Lung (tissue), 12 donors: Measurements from ENCODE around the gene DHRS12. TPM values are rescaled to one million over a fixed set of nuclear protein-coding genes. Genes with fewer than 3 reads are reported as not detected.
A peak's percentile ranks its signal among the peaks of the same experiment; 100 is the strongest.
"Not testable (repeated sequence)": the region's sequence is repeated elsewhere in the genome, so short reads cannot be mapped to it uniquely, and the experiment has no call there.

Source experiments
- ATAC-seq: fragments of 200-7000 bp; cut with Tn5 transposase; one replicate; pipeline ENCODE4 v1.9.1; 2020; ENCODE audit warnings: moderate number of reproducible peaks; ENCODE audit not compliant: insufficient read depth, low FRiP score
- DNase-seq, 3 donors: peaks; one replicate each; pipeline ENCODE4 v3.0.0-alpha.2; 2013 to 2017
- H3K27ac ChIP-seq, 2 donors: one replicate each; pipeline ENCODE4 v1.5.1; 2013; ENCODE audit warnings: mild to moderate bottlenecking in 2 of 2, moderate library complexity in 2 of 2, control low read depth in 1 of 2, inconsistent platforms in 1 of 2, low read depth in 1 of 2, low read length in 1 of 2
- H3K27me3 ChIP-seq, 3 donors: one replicate each; pipeline ENCODE4 v1.5.1; 2013; ENCODE audit warnings: low read length in 2 of 3; ENCODE audit not compliant: control insufficient read depth in 3 of 3, insufficient read depth in 3 of 3
- H3K36me3 ChIP-seq, 4 donors: one replicate each; pipeline ENCODE4 v1.5.1; 2013; ENCODE audit warnings: low read length in 4 of 4, mild to moderate bottlenecking in 1 of 4, moderate library complexity in 1 of 4; ENCODE audit not compliant: control insufficient read depth in 4 of 4, insufficient read depth in 4 of 4
- H3K4me1 ChIP-seq, 5 donors: one replicate each; pipeline ENCODE4 v1.5.1; 2013; ENCODE audit warnings: low read length in 5 of 5, mild to moderate bottlenecking in 2 of 5, moderate library complexity in 1 of 5; ENCODE audit not compliant: control insufficient read depth in 5 of 5, insufficient read depth in 5 of 5
- H3K4me3 ChIP-seq: one replicate; pipeline ENCODE4 v1.5.1; 2013; ENCODE audit warnings: mild to moderate bottlenecking, control low read depth, moderate library complexity
- H3K9ac ChIP-seq, 2 donors: one replicate each; pipeline ENCODE4 v1.5.1; 2013; ENCODE audit warnings: low read length in 2 of 2, control low read depth in 1 of 2; ENCODE audit not compliant: insufficient read depth in 1 of 2
- H3K9me3 ChIP-seq, 4 donors: one replicate each; pipeline ENCODE4 v1.5.1; 2013; ENCODE audit warnings: low read length in 3 of 4, mild to moderate bottlenecking in 1 of 4, moderate library complexity in 1 of 4; ENCODE audit not compliant: control insufficient read depth in 4 of 4, insufficient read depth in 3 of 4
- CTCF ChIP-seq: IDR thresholded peaks from 2 replicates; pipeline ENCODE4 v1.5.1; 2012; ENCODE audit warnings: mild to moderate bottlenecking; ENCODE audit errors: control extremely low read depth, extremely low read depth
- WGBS, 2 donors: extraction: QIAGEN DNeasy Blood & Tissue Kit; methylation state at CpG; one replicate each; pipeline ENCODE4 v1.1.7; 2013; 5-methylcytosine and 5-hydroxymethylcytosine counted together
- polyA plus RNA-seq, 2 donors: library from polyadenylated mRNA; stranded (reverse); fragments of 200-250 nt; gene quantifications; one replicate each; pipeline ENCODE4 v1.2.1, GENCODE V29; 2013
- total RNA-seq, 2 donors: library from RNA; depleted of rRNA in 1 of 2; stranded (reverse); fragments of >200 nt in 1 of 2; gene quantifications; one replicate each; pipeline ENCODE4 v1.2.1, GENCODE V29; 2014 to 2021
- donor health status: control.
- donor health status: control.
- donor health status: Bipolar disorder and iron deficiency.
- donor health status: healthy.
- donor health status: DM: yes; HTN: yes; CAD: no.

DHRS12 gene
- total and polyA plus RNA-seq, 4 donors = 8.5 to 17.9 (median 12.0) TPM

DNA sequence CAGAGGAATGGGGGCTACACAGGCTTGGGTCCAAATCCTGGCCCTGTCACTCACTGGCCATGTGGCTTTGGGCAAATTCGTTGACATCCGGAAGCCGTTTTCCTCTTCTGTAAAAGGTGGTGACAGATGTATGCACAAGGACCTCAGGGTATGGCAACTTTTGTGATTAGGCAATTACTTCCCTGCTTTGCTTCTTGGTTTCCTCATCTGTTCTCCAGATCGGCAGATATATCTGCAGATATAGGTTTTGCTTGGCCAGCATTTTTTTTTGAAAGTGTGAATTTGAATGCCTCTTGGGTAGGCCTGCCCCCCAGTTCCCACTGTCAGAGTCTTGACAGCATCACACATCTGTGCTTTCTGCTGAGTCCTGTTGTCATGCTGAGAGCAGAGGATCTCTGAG is 23.3 kb upstream of the DHRS12 start:
- Histone ChIP-seq H3K9ac (no peak overlapping the region), H3K27ac (no peak overlapping the region), H3K9me3 (no peaks in the 10 kb centered on the region), H3K27me3 (no peaks in the 10 kb centered on the region), H3K36me3 (no peaks in the 10 kb centered on the region), H3K4me1 (peaks cover 0 to 23% (median 6%) of the 10 kb centered on the region in 5 donors), H3K4me3 (no peak overlapping the region)
- WGBS, 2 donors = 17 to 66% methylated on average over 4 of the region's 4 CpGs
- TF ChIP-seq CTCF = no peak
- no peak for DNase-seq
- ATAC-seq = no peak

DNA sequence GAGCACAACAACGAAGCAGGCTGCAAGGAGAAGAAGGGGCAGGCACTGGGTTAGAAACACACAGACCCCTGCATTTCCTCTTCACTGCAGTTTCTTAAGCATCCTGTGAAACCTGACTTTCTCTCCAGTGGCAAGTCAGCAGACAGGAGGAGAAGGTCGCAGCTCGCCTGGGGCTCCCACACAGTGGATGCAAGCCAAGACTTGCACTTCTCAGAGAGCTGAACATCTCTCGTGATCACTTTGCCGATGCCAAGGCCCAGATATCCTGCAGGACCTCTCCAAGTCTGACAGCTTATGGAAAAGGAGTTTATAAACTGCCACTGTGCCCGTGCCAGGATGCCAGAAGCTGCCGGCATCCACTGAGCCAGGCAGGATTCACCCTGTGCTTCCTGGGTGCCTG is 22.6 kb upstream of the DHRS12 start:
- no peak overlapping the region for H3K4me3 ChIP-seq
- H3K27ac ChIP-seq = peak overlapping the region in 1 of 2 donors; percentile 33
- peak; percentile 50 to 76 (median 57) for DNase-seq
- H3K9me3 ChIP-seq = no peaks in the 10 kb centered on the region
- peaks cover 0 to 23% (median 6%) of the 10 kb centered on the region in 5 donors for H3K4me1 ChIP-seq
- no peak for ATAC-seq
- H3K27me3 ChIP-seq = no peaks in the 10 kb centered on the region
- WGBS, 2 donors = 27 to 48% methylated on average over 7 of the region's 7 CpGs
- no peak for TF ChIP-seq CTCF
- H3K36me3 ChIP-seq = no peaks in the 10 kb centered on the region
- H3K9ac ChIP-seq = no peak overlapping the region

DNA sequence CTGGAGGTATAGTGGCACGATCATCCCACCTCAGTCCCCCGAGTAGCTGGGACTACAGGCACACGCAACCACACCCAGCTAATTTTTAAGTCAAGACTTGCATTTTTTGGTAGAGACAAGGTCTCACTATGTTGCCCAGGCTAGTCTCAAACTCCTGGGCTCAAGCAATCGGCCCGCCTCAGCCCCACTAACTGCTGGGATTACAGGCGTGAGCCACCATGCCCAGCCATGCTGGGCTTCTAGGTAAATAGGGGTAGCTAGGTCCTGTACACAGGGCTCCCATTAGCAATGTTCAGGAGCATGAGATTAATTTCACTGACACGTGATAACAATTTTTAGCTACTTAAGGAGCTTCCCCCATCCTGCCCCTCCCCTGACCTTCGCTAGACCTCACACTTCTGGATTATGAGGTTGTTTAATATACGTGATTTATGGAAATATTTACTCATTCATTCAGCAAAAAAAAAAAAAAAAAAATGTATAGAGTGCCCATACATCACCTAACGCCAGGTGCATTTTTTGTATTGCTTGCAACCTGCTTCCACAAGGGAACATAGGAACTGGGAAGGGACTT is 21.8 kb upstream of the DHRS12 start:
- 64 to 80% methylated on average over 10 of the region's 10 CpGs for WGBS, 2 donors
- Histone ChIP-seq H3K9ac (no peak overlapping the region), H3K4me3 (no peak overlapping the region), H3K4me1 (peaks cover 0 to 23% (median 6%) of the 10 kb centered on the region in 5 donors), H3K36me3 (no peaks in the 10 kb centered on the region), H3K27ac (peak overlapping the region in 1 of 2 donors; percentile 52), H3K9me3 (no peaks in the 10 kb centered on the region), H3K27me3 (no peaks in the 10 kb centered on the region)
- ATAC-seq = no peak
- TF ChIP-seq CTCF = no peak
- no peak for DNase-seq

- DNase-seq = no peak
- no peaks in the 10 kb centered on the region for H3K9me3 ChIP-seq
- peaks cover 0 to 23% (median 6%) of the 10 kb centered on the region in 5 donors for H3K4me1 ChIP-seq
- 7 to 52% methylated on average over 2 of the region's 2 CpGs for WGBS, 2 donors
- no peak for ATAC-seq
- H3K27ac ChIP-seq = no peak overlapping the region
- no peak for TF ChIP-seq CTCF
- no peaks in the 10 kb centered on the region for H3K36me3 ChIP-seq
- H3K4me3 ChIP-seq = no peak overlapping the region
- no peak overlapping the region for H3K9ac ChIP-seq
- no peaks in the 10 kb centered on the region for H3K27me3 ChIP-seq
Observed at GRCh38 chr13:51825165-51825592, 21.2 kb upstream of the DHRS12 start.

GRCh38 chr13:51824712-51825111 is 20.7 kb upstream of the DHRS12 start:
- not testable (repeated sequence) for H3K4me3 ChIP-seq, H3K9ac ChIP-seq, H3K36me3 ChIP-seq, H3K27me3 ChIP-seq, ATAC-seq, DNase-seq, H3K27ac ChIP-seq, H3K9me3 ChIP-seq
- 80 to 82% methylated on average over 11 of the region's 11 CpGs for WGBS, 2 donors
- H3K4me1 ChIP-seq = peaks cover 0 to 23% (median 6%) of the 10 kb centered on the region in 5 donors
